Mammary epithelial cell (primary cell): Measurements from ENCODE around the gene RAMP2.

Experiments
- CTCF ChIP-seq, 2 donors: IDR thresholded peaks in 1 of 2; conservative IDR thresholded peaks in 1 of 2; 2 replicates each; pipeline ENCODE4 v1.5.1; 2011 to 2012; ENCODE audit warnings: inconsistent platforms in 2 of 2, low read length in 2 of 2, mild to moderate bottlenecking in 2 of 2, control low read depth in 1 of 2, low read depth in 1 of 2; ENCODE audit not compliant: insufficient read depth in 1 of 2; ENCODE audit errors: extremely low read depth in 1 of 2
- EZH2 ChIP-seq: IDR thresholded peaks from 2 replicates; pipeline ENCODE4 v1.6.1; 2012; ENCODE audit warnings: low read length, inconsistent platforms, borderline replicate concordance

GRCh38 chr17:42797067-42798007 lies 36.3 kb downstream of the RAMP2 start:
- no peak for TF ChIP-seq CTCF (conservative IDR thresholded peaks at IDR 0.05 in 1 of 2, IDR thresholded peaks at IDR 0.05 in 1 of 2; ENCODE audit: extremely low read depth in 1 of 2, insufficient read depth in 1 of 2, low read depth in 1 of 2, low read length in 2 of 2)
- TF ChIP-seq EZH2, result no peak
